AG10803 (cell line): ENCODE data around the gene BCAS3.
A peak's percentile ranks its signal among the peaks of the same experiment; 100 is the strongest.
"Not testable (repeated sequence)": the region's sequence is repeated elsewhere in the genome, so short reads cannot be mapped to it uniquely, and the experiment has no call there.

Experiments used
- DNase-seq: peaks from one replicate; pipeline ENCODE4 v3.0.0; 2010; ENCODE audit warnings: low read depth
- H3K4me3 ChIP-seq: 2 replicates; pipeline ENCODE4 v1.5.1; 2011; ENCODE audit warnings: mild to moderate bottlenecking, low read length, control low read depth
- CTCF ChIP-seq: conservative IDR thresholded peaks from 2 replicates; pipeline ENCODE4 v1.5.1; 2011; ENCODE audit warnings: mild to moderate bottlenecking, low read length, control low read depth, inconsistent platforms

The BCAS3 gene

GRCh38 chr17:60923000-60923399 lies 245.3 kb downstream of the BCAS3 start:
- no peak overlapping the region for H3K4me3 ChIP-seq
- TF ChIP-seq CTCF, result no peak
- DNase-seq, result no peak

GRCh38 chr17:60926466-60927183 lies 249.0 kb downstream of the BCAS3 start:
- no peak for DNase-seq
- no peak for TF ChIP-seq CTCF

GRCh38 chr17:60933739-60934138 lies 256.1 kb downstream of the BCAS3 start:
- no peak for TF ChIP-seq CTCF
- no peak for DNase-seq
- H3K4me3 ChIP-seq, result no peak overlapping the region

More at GRCh38 chr17:60926466-60927183, 249.0 kb downstream of the BCAS3 start:
- H3K4me3 ChIP-seq, result no peak overlapping the region

- no peak for DNase-seq
- H3K4me3 ChIP-seq, result no peak overlapping the region
- no peak for TF ChIP-seq CTCF
These were observed 257.1 kb downstream of the BCAS3 start for GRCh38 chr17:60934723-60935122.

- H3K4me3 ChIP-seq, DNase-seq: not testable (repeated sequence)
These were observed 258.3 kb downstream of the BCAS3 start for GRCh38 chr17:60935991-60936390.

DNA sequence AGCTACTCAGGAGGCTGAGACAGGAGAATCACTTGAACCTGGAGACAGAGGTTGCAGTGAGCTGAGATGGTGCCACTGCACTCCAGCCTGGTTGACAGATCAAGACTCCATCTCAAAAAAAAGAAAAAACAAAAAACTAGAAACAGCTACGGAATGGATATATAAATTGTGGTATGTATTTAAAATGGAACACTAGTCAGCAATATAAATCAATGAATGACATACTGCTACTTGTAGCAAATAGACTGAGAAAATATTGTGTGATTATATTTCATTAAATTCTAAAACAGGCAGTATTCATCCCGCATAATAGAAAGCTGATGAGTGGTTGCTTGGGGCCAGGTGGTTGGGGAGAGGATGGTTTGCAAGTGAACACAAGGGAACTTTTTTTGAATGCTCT lies 261.7 kb downstream of the BCAS3 start:
- no peak for DNase-seq
- no peak for TF ChIP-seq CTCF
- no peak overlapping the region for H3K4me3 ChIP-seq

DNA sequence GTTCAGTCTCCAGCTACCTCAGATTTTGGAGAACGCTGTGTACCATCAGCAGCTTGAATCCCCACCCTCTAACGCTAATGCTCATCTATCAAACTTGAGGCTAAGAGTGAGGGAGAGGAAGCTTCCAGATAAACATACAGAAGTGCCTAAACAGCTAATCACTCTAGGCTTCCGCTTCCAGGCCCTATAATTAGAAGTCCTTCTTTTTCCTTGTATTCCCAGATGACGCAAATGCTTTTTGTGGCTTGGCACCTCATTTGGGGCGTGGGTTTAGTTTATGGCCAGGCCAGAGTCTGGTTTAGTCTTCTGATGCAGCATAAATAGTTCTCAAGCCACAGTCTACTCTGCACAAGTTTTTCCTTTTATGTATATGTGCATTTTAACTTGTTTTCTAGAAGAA lies 263.4 kb downstream of the BCAS3 start:
- no peak for TF ChIP-seq CTCF
- peak; percentile 91 for DNase-seq
- H3K4me3 ChIP-seq, result no peak overlapping the region
